ENCODE measurements around the gene CALML3. TPM values are rescaled to one million over a fixed set of nuclear protein-coding genes. Genes with fewer than 3 reads are reported as not detected.

The CALML3 gene
- total RNA-seq, 2 donors from 2014 or later: not detected

- Mint-ChIP-seq H3K4me3 (no peak overlapping the region), H3K9me3 (peaks cover 6% of the 10 kb centered on the region), H3K27ac (no peak overlapping the region), H3K36me3 (peaks cover 10% of the 10 kb centered on the region), H3K4me1 (ENCODE audit: low read depth in 2 of 2) (no peaks in the 10 kb centered on the region), H3K27me3 (peaks cover 2 to 13% of the 10 kb centered on the region in 2 donors)
- DNase-seq (ENCODE audit: low spot score): no peak
- ATAC-seq: no peak
Measured at GRCh38 chr10:5542100-5542499, 17.3 kb downstream of the CALML3 start.

- DNase-seq (ENCODE audit: low spot score): no peak
Measured at GRCh38 chr10:5543623-5544022, 18.9 kb downstream of the CALML3 start.

GRCh38 chr10:5544216-5544805 lies 19.6 kb downstream of the CALML3 start:
- H3K9me3 Mint-ChIP-seq: peaks cover 6% of the 10 kb centered on the region
- peaks cover 10% of the 10 kb centered on the region for H3K36me3 Mint-ChIP-seq
- no peaks in the 10 kb centered on the region for H3K4me1 Mint-ChIP-seq (ENCODE audit: low read depth in 2 of 2)
- DNase-seq (ENCODE audit: low spot score) (no peak), ATAC-seq (no peak)
- no peaks in the 10 kb centered on the region for H3K27me3 Mint-ChIP-seq
- H3K4me3 Mint-ChIP-seq: no peak overlapping the region
- H3K27ac Mint-ChIP-seq: no peak overlapping the region

More at GRCh38 chr10:5543623-5544022, 18.9 kb downstream of the CALML3 start:
- peaks cover 10% of the 10 kb centered on the region for H3K36me3 Mint-ChIP-seq
- no peak for ATAC-seq
- no peaks in the 10 kb centered on the region for H3K4me1 Mint-ChIP-seq (ENCODE audit: low read depth in 2 of 2)
- peaks cover 0 to 3% of the 10 kb centered on the region in 2 donors for H3K27me3 Mint-ChIP-seq
- H3K9me3 Mint-ChIP-seq: peaks cover 6% of the 10 kb centered on the region
- H3K4me3 Mint-ChIP-seq: no peak overlapping the region
- no peak overlapping the region for H3K27ac Mint-ChIP-seq

DNA sequence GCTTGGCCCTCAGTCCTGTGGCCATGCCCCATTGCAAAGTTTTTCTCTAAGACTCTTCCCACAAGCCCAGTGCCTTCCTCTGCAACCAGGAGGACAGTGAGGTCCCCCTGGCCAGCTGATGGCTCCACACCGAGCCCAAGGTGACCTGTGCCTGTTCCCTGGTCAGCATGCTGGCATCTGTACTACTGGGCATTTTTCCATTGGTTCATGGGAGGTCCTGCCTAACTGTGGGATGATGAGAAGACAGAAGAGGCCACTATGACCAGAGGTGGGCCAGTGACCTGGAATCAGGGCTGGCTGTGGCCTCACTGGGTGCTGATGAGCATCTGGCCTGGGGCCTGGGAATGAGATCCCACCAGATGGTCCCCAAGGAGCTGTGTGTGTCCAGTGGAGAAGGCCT lies 20.2 kb downstream of the CALML3 start:
- peak in 1 of 2 donors; percentile 24 for ATAC-seq
- Mint-ChIP-seq H3K4me3 (no peak overlapping the region), H3K9me3 (peaks cover 6% of the 10 kb centered on the region), H3K27me3 (no peaks in the 10 kb centered on the region), H3K27ac (no peak overlapping the region), H3K4me1 (ENCODE audit: low read depth in 2 of 2) (peaks cover 0 to under 1% of the 10 kb centered on the region in 2 donors), H3K36me3 (peaks cover 10% of the 10 kb centered on the region)
- peak; percentile 25 for DNase-seq (ENCODE audit: low spot score)

GRCh38 chr10:5545426-5545777 lies 20.6 kb downstream of the CALML3 start:
- Mint-ChIP-seq H3K27me3 (no peaks in the 10 kb centered on the region), H3K27ac (no peak overlapping the region), H3K4me3 (no peak overlapping the region), H3K4me1 (ENCODE audit: low read depth in 2 of 2) (peaks cover 0 to 4% of the 10 kb centered on the region in 2 donors), H3K9me3 (peaks cover 6% of the 10 kb centered on the region), H3K36me3 (peaks cover 10% of the 10 kb centered on the region)
- no peak for DNase-seq (ENCODE audit: low spot score)
- ATAC-seq: no peak

DNA sequence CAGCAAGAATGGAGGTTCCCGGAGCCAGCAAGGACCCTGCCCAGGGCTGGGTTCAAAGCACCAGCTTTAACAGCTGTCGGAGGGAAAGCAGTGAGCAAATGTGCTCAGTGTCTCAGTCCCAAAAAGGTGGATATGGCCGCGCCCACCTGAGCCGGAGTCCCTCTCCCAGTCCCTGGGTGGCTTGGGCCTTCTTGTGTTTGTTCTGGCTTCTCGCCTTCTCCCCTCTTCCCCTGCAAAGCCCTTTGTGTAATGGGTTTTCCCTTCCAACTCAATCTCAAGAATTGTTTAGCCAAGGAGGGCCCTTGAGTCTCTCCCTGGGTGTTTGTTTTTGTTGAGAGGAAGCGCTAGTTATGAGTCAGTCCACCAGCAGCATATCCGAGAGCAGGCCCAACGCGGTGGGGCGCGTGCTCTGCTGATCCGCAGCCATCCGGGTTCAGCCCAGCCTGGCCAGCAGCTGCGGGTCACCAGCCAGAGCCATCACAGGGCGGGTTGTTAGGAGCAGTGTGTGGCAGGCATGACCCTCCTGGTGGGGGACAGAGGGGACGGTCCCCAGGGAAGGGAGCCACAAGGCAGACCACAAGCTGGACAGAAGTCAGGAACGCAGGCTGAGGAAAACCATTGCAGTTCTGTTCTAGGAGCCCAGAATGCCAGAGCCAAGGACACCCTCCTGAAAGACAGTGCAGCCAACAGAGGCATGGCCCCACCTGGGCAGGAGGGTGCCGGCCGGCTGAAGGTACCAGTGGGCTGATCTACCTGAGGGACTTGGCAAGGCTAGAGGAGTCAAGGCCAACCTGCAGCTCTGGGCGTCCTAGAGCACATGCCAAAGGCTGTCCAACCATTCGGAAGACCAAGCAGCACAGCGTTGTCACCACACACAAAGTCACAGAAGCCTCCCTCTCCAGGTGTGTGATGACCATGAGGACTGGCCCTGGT lies 21.3 kb downstream of the CALML3 start:
- ATAC-seq (no peak), DNase-seq (ENCODE audit: low spot score) (peak; percentile 37)
- Mint-ChIP-seq H3K27ac (no peak overlapping the region), H3K4me1 (ENCODE audit: low read depth in 2 of 2) (peaks cover 0 to 5% of the 10 kb centered on the region in 2 donors), H3K9me3 (peaks cover 3% of the 10 kb centered on the region), H3K36me3 (peaks cover 10% of the 10 kb centered on the region), H3K4me3 (no peak overlapping the region), H3K27me3 (no peaks in the 10 kb centered on the region)

DNA sequence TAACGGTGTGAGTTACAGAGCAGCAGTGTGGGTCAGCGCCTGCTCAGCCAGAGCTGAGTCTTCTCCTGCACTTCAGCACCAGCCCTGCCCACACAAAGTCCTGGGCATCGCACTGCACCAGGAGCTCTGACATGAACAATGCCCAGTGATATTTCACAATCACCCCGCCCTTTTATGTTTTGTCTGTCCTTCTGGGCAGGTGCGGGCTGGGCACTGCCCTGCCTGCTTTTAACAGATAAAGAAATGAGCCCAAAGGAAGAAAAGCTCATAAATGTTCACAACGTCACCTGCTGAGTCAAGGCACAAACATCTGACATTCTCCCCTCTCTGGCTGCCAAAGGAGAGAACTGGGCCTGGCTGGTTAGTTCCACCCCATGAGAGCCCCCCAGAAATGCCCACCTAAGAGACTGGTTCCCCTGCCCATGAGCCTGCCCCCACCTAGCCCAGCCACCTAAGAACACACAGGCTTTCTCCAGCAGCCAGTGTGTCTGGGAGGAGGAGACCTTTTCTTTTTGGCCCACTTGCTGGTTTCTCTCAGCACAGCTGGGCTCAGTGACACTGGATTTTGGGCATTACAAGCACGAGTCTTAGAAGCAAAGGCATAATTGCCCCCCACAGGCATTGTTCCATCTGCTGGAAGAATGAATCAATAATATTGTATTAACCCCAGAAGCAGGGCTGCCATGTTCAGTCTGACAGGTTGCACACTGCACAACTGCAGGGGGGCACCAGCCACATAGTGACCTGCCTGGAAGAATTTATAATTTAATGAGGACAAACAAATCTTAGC lies 22.3 kb downstream of the CALML3 start:
- H3K4me3 Mint-ChIP-seq: no peak overlapping the region
- H3K27me3 Mint-ChIP-seq: no peaks in the 10 kb centered on the region
- H3K4me1 Mint-ChIP-seq (ENCODE audit: low read depth in 2 of 2): peaks cover 5 to 12% of the 10 kb centered on the region in 2 donors
- no peaks in the 10 kb centered on the region for H3K9me3 Mint-ChIP-seq
- no peak overlapping the region for H3K27ac Mint-ChIP-seq
- peaks cover 6% of the 10 kb centered on the region for H3K36me3 Mint-ChIP-seq
- ATAC-seq (no peak), DNase-seq (ENCODE audit: low spot score) (peak; percentile 20)

DNA sequence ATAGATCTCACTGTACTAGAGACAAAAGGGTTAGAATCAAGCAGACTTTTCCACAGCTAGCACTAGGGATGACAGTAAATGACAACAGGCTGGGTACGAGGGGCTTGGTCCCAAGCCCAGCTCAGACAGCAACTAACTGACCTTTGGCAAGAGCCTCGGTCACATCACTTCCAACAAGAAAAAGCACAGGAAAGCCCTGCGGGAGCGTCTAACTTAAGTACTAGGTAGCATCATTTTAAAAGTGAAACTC lies 22.8 kb downstream of the CALML3 start:
- peaks cover 0 to 4% of the 10 kb centered on the region in 2 donors for H3K27me3 Mint-ChIP-seq
- no peak overlapping the region for H3K4me3 Mint-ChIP-seq
- peaks cover 10 to 16% of the 10 kb centered on the region in 2 donors for H3K4me1 Mint-ChIP-seq (ENCODE audit: low read depth in 2 of 2)
- DNase-seq (ENCODE audit: low spot score) (no peak), ATAC-seq (no peak)
- H3K27ac Mint-ChIP-seq: no peak overlapping the region
- no peaks in the 10 kb centered on the region for H3K9me3 Mint-ChIP-seq
- peaks cover under 1% of the 10 kb centered on the region for H3K36me3 Mint-ChIP-seq

GRCh38 chr10:5547931-5548660 lies 23.3 kb downstream of the CALML3 start:
- Mint-ChIP-seq H3K4me1 (ENCODE audit: low read depth in 2 of 2) (peaks cover 14 to 18% of the 10 kb centered on the region in 2 donors), H3K27me3 (peaks cover 0 to 8% of the 10 kb centered on the region in 2 donors), H3K27ac (no peak overlapping the region), H3K4me3 (no peak overlapping the region), H3K36me3 (no peaks in the 10 kb centered on the region), H3K9me3 (no peaks in the 10 kb centered on the region)
- ATAC-seq (no peak), DNase-seq (ENCODE audit: low spot score) (no peak)

GRCh38 chr10:5549462-5550249 lies 24.9 kb downstream of the CALML3 start:
- Mint-ChIP-seq H3K27me3 (peaks cover 4 to 13% of the 10 kb centered on the region in 2 donors), H3K4me3 (no peak overlapping the region), H3K4me1 (ENCODE audit: low read depth in 2 of 2) (peaks cover 17 to 18% of the 10 kb centered on the region in 2 donors), H3K27ac (no peak overlapping the region), H3K9me3 (no peaks in the 10 kb centered on the region), H3K36me3 (no peaks in the 10 kb centered on the region)
- no peak for ATAC-seq
- DNase-seq (ENCODE audit: low spot score): no peak

GRCh38 chr10:5550250-5550545 lies 25.4 kb downstream of the CALML3 start:
- DNase-seq (ENCODE audit: low spot score): no peak
- Mint-ChIP-seq H3K27me3 (peaks cover 8 to 14% of the 10 kb centered on the region in 2 donors), H3K4me3 (no peak overlapping the region), H3K9me3 (no peaks in the 10 kb centered on the region), H3K27ac (no peak overlapping the region), H3K4me1 (ENCODE audit: low read depth in 2 of 2) (peaks cover 17 to 18% of the 10 kb centered on the region in 2 donors), H3K36me3 (no peaks in the 10 kb centered on the region)
- ATAC-seq: no peak

- Mint-ChIP-seq H3K4me1 (ENCODE audit: low read depth in 2 of 2) (peaks cover 17 to 18% of the 10 kb centered on the region in 2 donors), H3K27me3 (peaks cover 8 to 14% of the 10 kb centered on the region in 2 donors), H3K4me3 (no peak overlapping the region), H3K36me3 (no peaks in the 10 kb centered on the region), H3K27ac (no peak overlapping the region), H3K9me3 (no peaks in the 10 kb centered on the region)
- ATAC-seq (no peak), DNase-seq (ENCODE audit: low spot score) (peak; percentile 42)
Measured at GRCh38 chr10:5550621-5551530, 26.1 kb downstream of the CALML3 start.
